ENCODE measurements around the gene SCN5A. TPM values are rescaled to one million over a fixed set of nuclear protein-coding genes. Genes with fewer than 3 reads are reported as not detected.
"Not testable (repeated sequence)": the region's sequence is repeated elsewhere in the genome, so short reads cannot be mapped to it uniquely, and the experiment has no call there.

The SCN5A gene
- total RNA-seq, 2 donors from 2014 or later: 4.5 to 5.6 TPM

- 89% methylated on average over 3 of the region's 3 CpGs for WGBS, 2 experiments (ENCODE audit: insufficient coverage in 1 of 2, insufficient read length in 1 of 2)
- no peak overlapping the region for H3K27ac Mint-ChIP-seq
- peaks cover 12% of the 10 kb centered on the region for H3K27me3 Mint-ChIP-seq (ENCODE audit: insufficient read depth)
- H3K9me3 Mint-ChIP-seq: peaks cover 6% of the 10 kb centered on the region
- Histone ChIP-seq H3K9ac (ENCODE audit: extremely low read depth, low read length, poor library complexity, severe bottlenecking) (no peak overlapping the region), H3K27ac (ENCODE audit: low read depth, low read length) (no peak overlapping the region), H3K4me3 (ENCODE audit: low read length) (no peak overlapping the region), H3K4me1 (ENCODE audit: control insufficient read depth, insufficient read depth, low read length) (no peaks in the 10 kb centered on the region), H3K9me3 (ENCODE audit: control insufficient read depth, low read length) (peaks cover 7% of the 10 kb centered on the region), H3K27me3 (ENCODE audit: control insufficient read depth, insufficient read depth, low read length, poor library complexity, severe bottlenecking) (no peaks in the 10 kb centered on the region), H3K36me3 (ENCODE audit: control insufficient read depth, insufficient read depth, low read length) (no peaks in the 10 kb centered on the region)
- peak; percentile 39 for DNase-seq
- H3K4me1 Mint-ChIP-seq: no peaks in the 10 kb centered on the region
- no peaks in the 10 kb centered on the region for H3K36me3 Mint-ChIP-seq (ENCODE audit: low read depth)
- no peak for TF ChIP-seq CTCF (conservative IDR thresholded peaks at IDR 0.05)
- no peak overlapping the region for H3K4me3 Mint-ChIP-seq
Observed at GRCh38 chr3:38573556-38573955, 75.9 kb downstream of the SCN5A start.

- no peak overlapping the region for H3K27ac Mint-ChIP-seq
- WGBS, 2 experiments (ENCODE audit: insufficient coverage in 1 of 2, insufficient read length in 1 of 2): 67 to 96% methylated on average over 2 to 3 of the region's 3 CpGs
- peaks cover 7% of the 10 kb centered on the region for H3K27me3 Mint-ChIP-seq (ENCODE audit: insufficient read depth)
- Histone ChIP-seq H3K4me3 (ENCODE audit: low read length) (no peak overlapping the region), H3K9me3 (ENCODE audit: control insufficient read depth, low read length) (peaks cover 7% of the 10 kb centered on the region), H3K27me3 (ENCODE audit: control insufficient read depth, insufficient read depth, low read length, poor library complexity, severe bottlenecking) (no peaks in the 10 kb centered on the region), H3K27ac (ENCODE audit: low read depth, low read length) (no peak overlapping the region), H3K36me3 (ENCODE audit: control insufficient read depth, insufficient read depth, low read length) (no peaks in the 10 kb centered on the region), H3K4me1 (ENCODE audit: control insufficient read depth, insufficient read depth, low read length) (no peaks in the 10 kb centered on the region), H3K9ac (ENCODE audit: extremely low read depth, low read length, poor library complexity, severe bottlenecking) (no peak overlapping the region)
- H3K4me1 Mint-ChIP-seq: no peaks in the 10 kb centered on the region
- H3K4me3 Mint-ChIP-seq: no peak overlapping the region
- peaks cover 6% of the 10 kb centered on the region for H3K9me3 Mint-ChIP-seq
- DNase-seq: no peak
- H3K36me3 Mint-ChIP-seq (ENCODE audit: low read depth): no peaks in the 10 kb centered on the region
- TF ChIP-seq CTCF (conservative IDR thresholded peaks at IDR 0.05): no peak
Observed at GRCh38 chr3:38573111-38573510, 76.4 kb downstream of the SCN5A start.

GRCh38 chr3:38567498-38567897 is 82.0 kb downstream of the SCN5A start:
- H3K27ac ChIP-seq (ENCODE audit: low read depth, low read length): no peak overlapping the region
- Mint-ChIP-seq H3K4me3 (no peak overlapping the region), H3K27ac (no peak overlapping the region), H3K36me3 (ENCODE audit: low read depth) (no peaks in the 10 kb centered on the region), H3K4me1 (no peaks in the 10 kb centered on the region), H3K27me3 (ENCODE audit: insufficient read depth) (no peaks in the 10 kb centered on the region), H3K9me3 (no peaks in the 10 kb centered on the region)
- no peak for TF ChIP-seq CTCF (conservative IDR thresholded peaks at IDR 0.05)
- H3K9ac ChIP-seq (ENCODE audit: extremely low read depth, low read length, poor library complexity, severe bottlenecking): no peak overlapping the region
- H3K4me1 ChIP-seq (ENCODE audit: control insufficient read depth, insufficient read depth, low read length): no peaks in the 10 kb centered on the region
- no peak overlapping the region for H3K4me3 ChIP-seq (ENCODE audit: low read length)
- H3K9me3 ChIP-seq (ENCODE audit: control insufficient read depth, low read length): no peaks in the 10 kb centered on the region
- no peaks in the 10 kb centered on the region for H3K36me3 ChIP-seq (ENCODE audit: control insufficient read depth, insufficient read depth, low read length)
- H3K27me3 ChIP-seq (ENCODE audit: control insufficient read depth, insufficient read depth, low read length, poor library complexity, severe bottlenecking): no peaks in the 10 kb centered on the region
- WGBS, 2 experiments (ENCODE audit: insufficient coverage in 1 of 2, insufficient read length in 1 of 2): 92 to 94% methylated on average over 4 of the region's 4 CpGs
- peak; percentile 11 for DNase-seq

GRCh38 chr3:38566794-38567193 is 82.7 kb downstream of the SCN5A start:
- WGBS, 2 experiments (ENCODE audit: insufficient coverage in 1 of 2, insufficient read length in 1 of 2): 93 to 100% methylated on average over 3 to 7 of the region's 7 CpGs
- H3K4me3 ChIP-seq (ENCODE audit: low read length); H3K27ac ChIP-seq (ENCODE audit: low read depth, low read length); H3K36me3 ChIP-seq (ENCODE audit: control insufficient read depth, insufficient read depth, low read length); H3K4me1 Mint-ChIP-seq; H3K4me3 Mint-ChIP-seq; H3K27me3 Mint-ChIP-seq (ENCODE audit: insufficient read depth); H3K36me3 Mint-ChIP-seq (ENCODE audit: low read depth); H3K27me3 ChIP-seq (ENCODE audit: control insufficient read depth, insufficient read depth, low read length, poor library complexity, severe bottlenecking); H3K9me3 Mint-ChIP-seq; H3K27ac Mint-ChIP-seq; H3K9ac ChIP-seq (ENCODE audit: extremely low read depth, low read length, poor library complexity, severe bottlenecking); H3K9me3 ChIP-seq (ENCODE audit: control insufficient read depth, low read length); H3K4me1 ChIP-seq (ENCODE audit: control insufficient read depth, insufficient read depth, low read length): not testable (repeated sequence)
- DNase-seq: peak; percentile 26

Data from endodermal cell (in vitro differentiated cells).